Right ventricle myocardium inferior (tissue), 1 donor: Measurements from ENCODE around the gene C6orf62. TPM values are rescaled to one million over a fixed set of nuclear protein-coding genes. Genes with fewer than 3 reads are reported as not detected.
"Not testable (repeated sequence)": the region's sequence is repeated elsewhere in the genome, so short reads cannot be mapped to it uniquely, and the experiment has no call there.

Experiments
- ATAC-seq: fragments of 200-7000 bp; cut with Tn5 transposase; one replicate; pipeline ENCODE4 v1.9.1; 2020; ENCODE audit warnings: mild to moderate bottlenecking, moderate library complexity
- DNase-seq: peaks from one replicate; pipeline ENCODE4 v3.0.0; 2021; ENCODE audit errors: missing footprints
- intact Hi-C: fragments of 100-400 bp; cut with DNase I; formaldehyde crosslinking; loops from one replicate; pipeline ENCODE4 v1.11.0; 2022
- total RNA-seq: library from RNA; stranded (reverse); fragmentation: NEBNext Ultra II Directional; extraction: Animal tissue kit (Norgen Biotek cat#: 25700); gene quantifications from one replicate; pipeline ENCODE4 v1.2.1, GENCODE V29; 2021
- donor health status: DM: no; HTN: yes; CAD: no; lungs with severe emphysema.

Gene C6orf62
- total RNA-seq, 1 donor from 2014 or later, result 43.2 TPM

- intact Hi-C loops, result no loop called here
- ATAC-seq (no peak), DNase-seq (no peak)
These were observed 30.3 kb upstream of the C6orf62 start for GRCh38 chr6:24749297-24749696.

GRCh38 chr6:24744911-24745310 lies 26.0 kb upstream of the C6orf62 start:
- intact Hi-C loops, result no loop called here
- ATAC-seq, result peak; percentile 73
- no peak for DNase-seq

GRCh38 chr6:24743944-24744335 lies 25.0 kb upstream of the C6orf62 start:
- peak; percentile 20 for ATAC-seq
- intact Hi-C loops, result no loop called here
- no peak for DNase-seq

GRCh38 chr6:24743265-24743943 lies 24.4 kb upstream of the C6orf62 start:
- DNase-seq (no peak), ATAC-seq (peak; percentile 71)
- intact Hi-C loops, result no loop called here

- intact Hi-C loops, result no loop called here
- no peak for DNase-seq
- no peak for ATAC-seq
These were observed 23.3 kb upstream of the C6orf62 start for GRCh38 chr6:24742216-24742738.

GRCh38 chr6:24740861-24741260 lies 21.9 kb upstream of the C6orf62 start:
- intact Hi-C loops, result no loop called here
- DNase-seq (no peak), ATAC-seq (no peak)

GRCh38 chr6:24738741-24739140 lies 19.8 kb upstream of the C6orf62 start:
- ATAC-seq (no peak), DNase-seq (no peak)
- intact Hi-C loops, result no loop called here

- ATAC-seq, DNase-seq, intact Hi-C loops: not testable (repeated sequence)
These were observed 15.8 kb upstream of the C6orf62 start for GRCh38 chr6:24734710-24735109.

- ATAC-seq (no peak), DNase-seq (no peak)
- intact Hi-C loops, result no loop called here
These were observed 15.2 kb upstream of the C6orf62 start for GRCh38 chr6:24734166-24734565.

GRCh38 chr6:24731456-24732134 lies 12.6 kb upstream of the C6orf62 start:
- intact Hi-C loops, ATAC-seq, DNase-seq: not testable (repeated sequence)

GRCh38 chr6:24730653-24731052 lies 11.7 kb upstream of the C6orf62 start:
- DNase-seq, intact Hi-C loops, ATAC-seq: not testable (repeated sequence)

GRCh38 chr6:24723270-24723669 lies 4.3 kb upstream of the C6orf62 start:
- intact Hi-C loops, result no loop called here
- DNase-seq, result no peak
- no peak for ATAC-seq

GRCh38 chr6:24721461-24722215 lies 2.7 kb upstream of the C6orf62 start:
- intact Hi-C loops, result loop anchor here (2.0 kb wide), 2 partner anchors 53 to 55 kb away; partner anchors contain the start of genes ACOT13, GMNN and TDP2
- DNase-seq (peak; percentile 95), ATAC-seq (peak; percentile 70)

- peak; percentile 100 for DNase-seq
These were observed 1.9 kb upstream of the C6orf62 start for GRCh38 chr6:24720604-24721460.

GRCh38 chr6:24720131-24720603 lies 1.2 kb upstream of the C6orf62 start:
- peak; percentile 86 for DNase-seq
- peak; percentile 49 for ATAC-seq
- intact Hi-C loops, result loop anchor here (2.0 kb wide), 2 partner anchors 53 to 55 kb away; partner anchors contain the start of genes ACOT13, GMNN and TDP2

More at GRCh38 chr6:24720604-24721460, 1.9 kb upstream of the C6orf62 start:
- peak; percentile 96 for ATAC-seq
- intact Hi-C loops, result loop anchor here (2.0 kb wide), 2 partner anchors 54 kb away; partner anchors contain the start of genes ACOT13, GMNN and TDP2

GRCh38 chr6:24718449-24719124 lies 367 bp downstream of the C6orf62 start:
- intact Hi-C loops, result no loop called here

GRCh38 chr6:24716602-24717148 lies 2.3 kb downstream of the C6orf62 start:
- intact Hi-C loops, ATAC-seq, DNase-seq: not testable (repeated sequence)

More at GRCh38 chr6:24718449-24719124, 367 bp downstream of the C6orf62 start:
- no peak for DNase-seq
- no peak for ATAC-seq
